Neuronal stem cell (in vitro differentiated cells): Measurements from ENCODE around the gene CTR9.

Source experiments
- DNase-seq: peaks from one replicate; pipeline ENCODE4 v3.0.0-alpha.2; 2013; ENCODE audit warnings: low spot score
- H2AFZ ChIP-seq: one replicate; pipeline ENCODE4 v1.6.1; 2013; ENCODE audit warnings: mild to moderate bottlenecking, low read length, inconsistent platforms
- H2AK5ac ChIP-seq: 2 replicates; pipeline ENCODE4 v1.6.1; 2013; ENCODE audit warnings: low read depth, mild to moderate bottlenecking, inconsistent platforms, low read length, moderate library complexity, mixed read lengths
- H2BK120ac ChIP-seq: 2 replicates; pipeline ENCODE4 v1.6.1; 2013; ENCODE audit warnings: low read depth, mild to moderate bottlenecking, inconsistent platforms, low read length, moderate library complexity, mixed read lengths
- H2BK12ac ChIP-seq: one replicate; pipeline ENCODE4 v1.6.1; 2013; ENCODE audit warnings: low read length, inconsistent platforms
- H2BK15ac ChIP-seq: 2 replicates; pipeline ENCODE4 v1.6.1; 2013; ENCODE audit warnings: mild to moderate bottlenecking, low read length, inconsistent platforms, mixed read lengths
- H2BK5ac ChIP-seq: one replicate; pipeline ENCODE4 v1.6.1; 2013; ENCODE audit warnings: inconsistent platforms, mild to moderate bottlenecking, low read length, moderate library complexity
- H3K14ac ChIP-seq: one replicate; pipeline ENCODE4 v1.6.1; 2013; ENCODE audit warnings: low read length, inconsistent platforms
- H3K18ac ChIP-seq: 2 replicates; pipeline ENCODE4 v1.6.1; 2013; ENCODE audit warnings: low read length, inconsistent platforms
- H3K23ac ChIP-seq: 2 replicates; pipeline ENCODE4 v1.6.1; 2013; ENCODE audit warnings: low read depth, mild to moderate bottlenecking, mixed read lengths, low read length, inconsistent platforms; ENCODE audit not compliant: poor library complexity
- H3K27ac ChIP-seq: replicated peaks from 3 replicates; pipeline ENCODE4 v1.5.1; 2013; ENCODE audit warnings: low read length, inconsistent platforms
- H3K27me3 ChIP-seq, 3 experiments: 2 replicates each; pipeline ENCODE4 v1.6.1; 2013; ENCODE audit warnings: low read length in 3 of 3, mild to moderate bottlenecking in 2 of 3, inconsistent platforms in 1 of 3, low read depth in 1 of 3, mixed read lengths in 1 of 3, moderate library complexity in 1 of 3; ENCODE audit not compliant: control insufficient read depth in 3 of 3, insufficient read depth in 3 of 3
- H3K36me3 ChIP-seq, 2 donors: replicated peaks in 1 of 2; 2 replicates each; pipeline ENCODE4 v1.6.1; 2013; ENCODE audit warnings: low read length in 2 of 2; ENCODE audit not compliant: control insufficient read depth in 2 of 2, insufficient read depth in 2 of 2
- H3K4ac ChIP-seq: 2 replicates; pipeline ENCODE4 v1.6.1; 2013; ENCODE audit warnings: inconsistent platforms, mild to moderate bottlenecking, low read length, moderate library complexity
- H3K4me1 ChIP-seq, 2 donors: 1 replicate in 1 of 2; 2 replicates in 1 of 2; pipeline ENCODE4 v1.6.1; 2013; ENCODE audit warnings: low read length in 2 of 2, low read depth in 1 of 2; ENCODE audit not compliant: control insufficient read depth in 2 of 2, insufficient read depth in 1 of 2
- H3K4me2 ChIP-seq: one replicate; pipeline ENCODE4 v1.6.1; 2013; ENCODE audit warnings: mild to moderate bottlenecking, low read length, inconsistent platforms; ENCODE audit not compliant: insufficient read depth, poor library complexity, severe bottlenecking
- H3K4me3 ChIP-seq, 2 donors: 2 replicates each; pipeline ENCODE4 v1.5.1; 2013; ENCODE audit warnings: low read length in 2 of 2, mild to moderate bottlenecking in 2 of 2, inconsistent platforms in 1 of 2, moderate library complexity in 1 of 2
- H3K79me1 ChIP-seq: one replicate; pipeline ENCODE4 v1.6.1; 2013; ENCODE audit warnings: low read depth, mild to moderate bottlenecking, inconsistent platforms, low read length, moderate library complexity
- H3K9ac ChIP-seq: one replicate; pipeline ENCODE4 v1.6.1; 2013; ENCODE audit warnings: mild to moderate bottlenecking, low read depth, low read length, inconsistent platforms; ENCODE audit not compliant: poor library complexity
- H3K9me3 ChIP-seq, 2 donors: replicated peaks in 1 of 2; 2 replicates each; pipeline versions ENCODE3 to v1.6.1; 2013; ENCODE audit warnings: low read length in 2 of 2, mild to moderate bottlenecking in 2 of 2, inconsistent platforms in 1 of 2, low read depth in 1 of 2, mixed read lengths in 1 of 2, moderate library complexity in 1 of 2; ENCODE audit not compliant: control insufficient read depth in 2 of 2, insufficient read depth in 1 of 2
- H4K8ac ChIP-seq: one replicate; pipeline ENCODE4 v1.6.1; 2013; ENCODE audit warnings: low read depth, mild to moderate bottlenecking, inconsistent platforms, low read length, moderate library complexity
- H4K91ac ChIP-seq: one replicate; pipeline ENCODE4 v1.6.1; 2013; ENCODE audit warnings: low read length, low read depth, mild to moderate bottlenecking, inconsistent platforms; ENCODE audit not compliant: poor library complexity
- WGBS, 2 donors: extraction: QIAGEN DNeasy Blood & Tissue Kit; methylation state at CpG; one replicate each; pipeline ENCODE4 v1.1.7; 2013; ENCODE audit warnings: missing lambda C conversion rate in 2 of 2, mixed read lengths in 1 of 2; ENCODE audit not compliant: insufficient read length in 2 of 2, insufficient replicate concordance in 1 of 2; ENCODE audit errors: extremely low coverage in 2 of 2; 5-methylcytosine and 5-hydroxymethylcytosine counted together

The CTR9 gene

DNA sequence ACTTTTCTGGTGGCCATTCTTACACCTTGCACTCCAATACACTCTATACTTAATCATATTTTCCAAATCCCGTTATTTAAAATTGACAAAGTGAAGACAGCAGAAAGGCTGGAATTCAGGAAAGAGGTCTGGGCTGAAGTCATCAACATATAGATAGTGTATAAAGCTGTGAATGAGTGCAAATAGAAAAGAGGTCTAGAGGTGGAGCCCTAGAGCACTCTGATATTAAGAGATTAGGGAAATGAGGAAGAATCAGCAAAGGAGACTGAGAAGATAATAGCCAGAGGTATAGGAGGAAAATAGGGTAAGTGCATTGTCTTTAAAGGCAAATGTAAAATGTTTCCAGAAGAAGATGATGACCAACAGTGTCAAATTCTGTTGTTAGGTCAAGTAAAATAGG lies 7.9 kb downstream of the CTR9 start:
- no peak overlapping the region for H2AFZ ChIP-seq
- H3K4me3 ChIP-seq: no peak overlapping the region
- no peaks in the 10 kb centered on the region for H3K4me1 ChIP-seq
- no peak overlapping the region for H3K9ac ChIP-seq
- no peak overlapping the region for H3K4me2 ChIP-seq
- no peak overlapping the region for H3K4ac ChIP-seq
- no peaks in the 10 kb centered on the region for H3K27me3 ChIP-seq
- 100% methylated on average over 1 of the region's 1 CpG; no CpG with 5 or more reads in 1 of the 2 donors for WGBS, 2 donors
- H3K27ac ChIP-seq: no peak overlapping the region
- no peak overlapping the region for H3K23ac ChIP-seq
- H3K79me1 ChIP-seq: no peaks in the 10 kb centered on the region
- H3K18ac ChIP-seq: no peak overlapping the region
- no peak overlapping the region for H2BK12ac ChIP-seq
- H3K9me3 ChIP-seq: no peaks in the 10 kb centered on the region
- no peak overlapping the region for H4K8ac ChIP-seq
- H2BK15ac ChIP-seq: no peak overlapping the region
- DNase-seq: no peak
- H4K91ac ChIP-seq: no peak overlapping the region
- no peak overlapping the region for H2BK5ac ChIP-seq
- no peak overlapping the region for H2AK5ac ChIP-seq
- H3K14ac ChIP-seq: no peak overlapping the region
- H3K36me3 ChIP-seq: peaks cover 0 to 6% of the 10 kb centered on the region in 2 donors
- no peak overlapping the region for H2BK120ac ChIP-seq

DNA sequence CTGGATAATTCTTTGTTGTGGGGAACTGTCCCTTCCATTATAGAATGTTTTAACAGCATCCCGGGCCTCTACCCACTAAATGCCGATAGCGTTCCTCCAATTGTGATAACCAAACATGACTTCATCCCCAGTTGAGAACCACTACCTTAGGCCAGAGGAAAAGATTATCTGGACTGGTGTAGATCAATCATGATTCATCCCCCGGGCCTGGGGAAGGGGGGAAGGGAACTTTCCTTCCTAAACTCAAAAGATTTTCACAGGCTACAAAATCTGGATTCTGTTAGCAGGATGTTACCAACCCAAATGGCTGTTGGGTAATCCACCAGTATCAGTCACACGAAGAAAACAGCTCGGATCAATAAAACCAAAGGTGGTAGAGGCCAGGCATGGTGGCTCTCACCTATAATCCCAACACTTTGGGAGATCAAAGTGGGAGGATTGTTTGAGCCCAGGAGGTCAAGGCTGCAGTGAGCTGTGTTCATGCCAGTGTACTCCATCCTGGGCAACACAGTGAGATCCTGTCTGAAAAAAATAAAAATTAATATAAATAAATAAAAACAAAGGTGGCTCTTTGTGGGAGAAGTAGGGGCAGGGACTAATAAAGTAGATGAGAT lies 10.1 kb downstream of the CTR9 start:
- no peaks in the 10 kb centered on the region for H3K79me1 ChIP-seq
- WGBS, 2 donors: no CpG with 5 or more reads among the region's 6 CpGs
- peaks cover 0 to 7% of the 10 kb centered on the region in 2 donors for H3K36me3 ChIP-seq

DNA sequence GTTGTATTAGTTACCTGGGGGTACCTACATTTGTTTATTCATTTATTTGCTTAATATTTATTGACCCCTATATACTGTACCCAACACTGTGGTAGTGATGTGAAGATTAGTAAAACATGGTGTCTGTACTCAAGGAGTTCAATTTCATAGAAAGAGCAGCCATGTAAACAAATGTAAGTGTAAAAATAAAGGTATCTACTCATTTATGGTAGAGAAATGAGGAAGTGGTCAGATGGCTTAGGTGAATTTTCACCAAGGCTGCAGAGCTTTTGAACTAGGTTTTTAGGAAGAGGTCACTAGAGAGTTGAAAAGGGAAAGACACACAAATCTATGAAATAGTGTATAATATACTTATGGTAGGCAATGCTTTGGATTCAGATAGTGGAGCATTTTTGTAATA lies 11.1 kb downstream of the CTR9 start:
- H3K4ac ChIP-seq: no peak overlapping the region
- no peak overlapping the region for H3K27ac ChIP-seq
- H3K79me1 ChIP-seq: no peaks in the 10 kb centered on the region
- no peak overlapping the region for H3K4me2 ChIP-seq
- DNase-seq: no peak
- H2BK120ac ChIP-seq: no peak overlapping the region
- no peak overlapping the region for H4K8ac ChIP-seq
- H2BK15ac ChIP-seq: no peak overlapping the region
- H3K4me3 ChIP-seq: no peak overlapping the region
- H2AFZ ChIP-seq: no peak overlapping the region
- H3K9ac ChIP-seq: no peak overlapping the region
- H2AK5ac ChIP-seq: no peak overlapping the region
- H3K4me1 ChIP-seq: no peaks in the 10 kb centered on the region
- H3K14ac ChIP-seq: no peak overlapping the region
- peaks cover 0 to 7% of the 10 kb centered on the region in 2 donors for H3K36me3 ChIP-seq
- no peak overlapping the region for H3K18ac ChIP-seq
- H3K9me3 ChIP-seq: no peaks in the 10 kb centered on the region
- no peaks in the 10 kb centered on the region for H3K27me3 ChIP-seq
- H4K91ac ChIP-seq: no peak overlapping the region
- H2BK5ac ChIP-seq: no peak overlapping the region
- H3K23ac ChIP-seq: no peak overlapping the region
- no peak overlapping the region for H2BK12ac ChIP-seq

More for the DNA sequence above, 10.1 kb downstream of the CTR9 start:
- no peak overlapping the region for H2BK15ac ChIP-seq
- H3K27ac ChIP-seq: no peak overlapping the region
- no peak overlapping the region for H3K9ac ChIP-seq
- no peak overlapping the region for H3K4ac ChIP-seq
- H3K18ac ChIP-seq: no peak overlapping the region
- H2AK5ac ChIP-seq: no peak overlapping the region
- no peaks in the 10 kb centered on the region for H3K9me3 ChIP-seq
- H3K4me3 ChIP-seq: no peak overlapping the region
- no peak overlapping the region for H4K8ac ChIP-seq
- no peak overlapping the region for H2AFZ ChIP-seq
- H2BK120ac ChIP-seq: no peak overlapping the region
- no peak overlapping the region for H4K91ac ChIP-seq
- no peak overlapping the region for H3K4me2 ChIP-seq
- H3K14ac ChIP-seq: no peak overlapping the region
- H3K23ac ChIP-seq: no peak overlapping the region
- DNase-seq: no peak
- no peak overlapping the region for H2BK5ac ChIP-seq
- no peaks in the 10 kb centered on the region for H3K27me3 ChIP-seq
- no peaks in the 10 kb centered on the region for H3K4me1 ChIP-seq
- H2BK12ac ChIP-seq: no peak overlapping the region

DNA sequence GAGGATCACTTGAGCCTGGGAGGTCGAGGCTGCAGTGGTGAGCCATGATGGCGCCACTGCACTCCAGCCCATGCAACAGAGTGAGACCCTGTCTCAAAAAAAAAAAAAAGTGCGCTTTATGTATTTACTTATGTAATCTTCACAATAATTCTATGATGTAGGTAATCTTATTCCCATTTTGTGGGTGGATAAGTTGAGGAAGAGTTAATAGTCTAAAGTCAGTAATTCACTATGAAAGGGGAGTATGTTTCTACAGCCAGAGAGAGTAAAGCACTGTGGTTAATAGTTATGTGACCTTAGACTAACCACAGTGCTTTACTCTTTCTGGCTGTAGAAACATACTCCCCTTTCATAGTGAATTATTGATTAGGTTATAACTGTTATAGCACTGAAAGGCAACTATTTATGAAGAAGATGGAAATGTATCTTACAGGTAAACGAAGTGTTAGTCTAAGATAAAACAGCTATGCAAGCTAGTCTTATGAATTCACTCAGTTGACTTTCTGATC lies 11.9 kb downstream of the CTR9 start:
- H3K36me3 ChIP-seq: peaks cover 0 to 7% of the 10 kb centered on the region in 2 donors
- no peak for DNase-seq
- H3K4me1 ChIP-seq: no peaks in the 10 kb centered on the region

More for the DNA sequence above, 11.9 kb downstream of the CTR9 start:
- Histone ChIP-seq H3K4ac (no peak overlapping the region), H3K9ac (no peak overlapping the region), H3K4me3 (no peak overlapping the region), H2BK12ac (no peak overlapping the region), H3K18ac (no peak overlapping the region), H4K91ac (no peak overlapping the region), H2BK120ac (no peak overlapping the region), H4K8ac (no peak overlapping the region), H3K4me2 (no peak overlapping the region), H3K23ac (no peak overlapping the region), H2AK5ac (no peak overlapping the region), H3K27me3 (no peaks in the 10 kb centered on the region), H3K14ac (no peak overlapping the region), H2BK5ac (no peak overlapping the region), H3K79me1 (no peaks in the 10 kb centered on the region), H2AFZ (no peak overlapping the region), H3K9me3 (no peaks in the 10 kb centered on the region), H3K27ac (no peak overlapping the region), H2BK15ac (no peak overlapping the region)
- no CpG with 5 or more reads among the region's 4 CpGs for WGBS, 2 donors
